HG03108 (cell line): ENCODE measurements around the gene TMEM191C.
"Not testable (repeated sequence)": the region's sequence is repeated elsewhere in the genome, so short reads cannot be mapped to it uniquely, and the experiment has no call there.

Source experiments
- ATAC-seq: cut with Tn5 transposase; IDR thresholded peaks from one replicate; pipeline ENCODE4 v1.9.1; 2021; ENCODE audit warnings: moderate library complexity; ENCODE audit not compliant: unreplicated experiment

TMEM191C gene

GRCh38 chr22:21446128-21446826 is 20.9 kb upstream of the TMEM191C start:
- no peak for ATAC-seq

GRCh38 chr22:21446827-21447690 is 20.1 kb upstream of the TMEM191C start:
- no peak for ATAC-seq

DNA sequence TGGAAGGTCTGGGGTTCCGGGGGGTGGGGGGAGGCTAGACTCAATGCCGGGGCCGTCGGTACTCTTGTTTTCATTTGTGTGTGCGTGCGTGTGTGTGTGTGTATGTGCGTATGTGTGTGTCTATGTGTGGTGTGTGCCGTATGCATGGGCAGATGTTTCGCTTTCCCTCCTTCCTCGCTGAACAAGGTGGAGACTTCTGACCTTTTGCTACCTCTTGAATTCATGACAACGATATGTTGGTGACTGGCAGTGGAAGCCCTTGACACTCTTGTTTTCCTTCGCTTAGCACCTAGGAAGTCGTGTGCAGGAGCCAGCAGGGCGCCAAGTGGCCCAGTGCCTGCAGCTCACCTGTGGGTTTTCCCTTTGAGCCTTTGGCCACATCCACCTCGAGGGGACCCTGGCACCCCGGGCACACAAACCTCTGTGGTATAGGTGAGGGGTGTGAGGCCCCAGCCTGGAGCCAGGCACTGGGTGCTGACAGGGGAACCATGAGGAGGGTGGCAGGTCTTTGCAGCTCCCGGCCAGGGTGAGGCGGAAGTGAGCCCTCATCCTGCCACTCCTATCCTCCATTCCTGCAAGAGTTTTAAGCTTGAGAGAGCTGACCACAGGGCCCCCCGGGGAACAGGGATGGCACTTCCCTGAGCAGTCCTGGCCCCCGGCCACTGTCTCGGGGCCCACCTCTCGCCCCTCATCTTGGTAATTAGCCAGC is 19.3 kb upstream of the TMEM191C start:
- ATAC-seq, result no peak

DNA sequence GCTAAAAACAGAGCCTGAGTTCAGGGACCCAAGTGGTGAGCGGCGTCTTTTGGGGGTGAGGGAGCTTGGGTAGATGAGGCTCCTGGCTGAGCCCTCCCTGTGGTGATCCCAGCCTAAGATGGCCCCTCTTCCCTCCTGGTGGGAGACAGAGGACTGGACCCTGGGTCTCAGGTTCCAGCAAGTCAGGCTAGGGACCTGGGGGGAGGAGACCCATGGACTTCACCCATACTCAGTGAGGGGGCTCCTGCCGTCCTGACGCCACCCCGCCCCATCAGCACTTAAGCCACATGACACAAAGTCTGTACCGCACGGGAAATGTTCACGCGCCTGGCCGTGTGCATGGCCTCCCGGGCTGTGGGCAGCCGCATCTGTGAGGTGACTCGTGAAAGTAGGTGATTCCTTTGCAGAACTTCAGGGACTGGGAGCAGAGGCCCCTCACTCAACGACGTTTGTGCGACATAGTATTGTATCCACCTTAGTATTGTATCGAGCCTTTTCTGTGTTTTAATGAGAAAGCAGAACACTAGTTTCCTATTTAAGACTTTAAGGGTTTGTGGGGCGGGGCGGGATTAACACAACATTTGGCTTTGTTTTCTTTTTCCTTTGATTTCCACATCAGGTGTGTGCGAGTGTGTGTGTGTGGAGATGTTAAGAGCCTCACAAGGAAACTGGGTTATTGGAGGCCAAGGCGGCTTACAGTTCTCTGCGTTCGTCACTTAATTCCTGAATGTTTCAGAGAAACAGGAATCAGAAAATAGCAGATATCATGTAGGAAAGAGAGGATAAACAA is 18.4 kb upstream of the TMEM191C start:
- ATAC-seq, result no peak

GRCh38 chr22:21449531-21450319 is 17.5 kb upstream of the TMEM191C start:
- ATAC-seq, result no peak

- no peak for ATAC-seq
Observed at GRCh38 chr22:21450320-21450831, 16.8 kb upstream of the TMEM191C start.

DNA sequence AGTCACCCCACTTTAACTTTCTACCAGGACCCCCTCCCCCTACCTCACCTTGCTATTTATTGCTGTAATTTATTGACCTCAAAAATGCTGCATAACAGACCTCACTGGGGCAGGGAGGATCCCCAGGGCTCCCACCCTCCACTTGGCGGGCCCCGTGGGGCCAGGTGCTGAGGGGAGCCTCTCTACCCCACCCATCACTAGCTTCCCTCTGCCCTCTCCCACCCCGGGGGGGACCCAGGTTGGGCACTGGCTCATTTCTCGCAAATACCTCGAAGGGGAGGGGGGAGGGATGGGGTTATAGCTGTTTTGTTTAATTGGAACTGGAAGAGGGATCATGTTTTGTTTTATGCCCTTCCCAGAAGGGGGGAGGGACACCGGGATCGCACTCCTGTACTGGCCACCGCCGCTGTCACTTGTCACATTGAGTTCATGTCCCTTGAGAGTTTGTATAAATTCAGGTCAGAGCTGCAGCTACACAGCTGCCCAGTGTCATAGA is 16.3 kb upstream of the TMEM191C start:
- no peak for ATAC-seq

- ATAC-seq, result no peak
Observed at GRCh38 chr22:21451545-21452520, 15.4 kb upstream of the TMEM191C start.

GRCh38 chr22:21452666-21453065 is 14.5 kb upstream of the TMEM191C start:
- not testable (repeated sequence) for ATAC-seq

- not testable (repeated sequence) for ATAC-seq
Observed at GRCh38 chr22:21454998-21455333, 12.2 kb upstream of the TMEM191C start.

GRCh38 chr22:21455334-21456089 is 11.7 kb upstream of the TMEM191C start:
- ATAC-seq, result no peak

- no peak for ATAC-seq
Observed at GRCh38 chr22:21457023-21457787, 10.0 kb upstream of the TMEM191C start.

DNA sequence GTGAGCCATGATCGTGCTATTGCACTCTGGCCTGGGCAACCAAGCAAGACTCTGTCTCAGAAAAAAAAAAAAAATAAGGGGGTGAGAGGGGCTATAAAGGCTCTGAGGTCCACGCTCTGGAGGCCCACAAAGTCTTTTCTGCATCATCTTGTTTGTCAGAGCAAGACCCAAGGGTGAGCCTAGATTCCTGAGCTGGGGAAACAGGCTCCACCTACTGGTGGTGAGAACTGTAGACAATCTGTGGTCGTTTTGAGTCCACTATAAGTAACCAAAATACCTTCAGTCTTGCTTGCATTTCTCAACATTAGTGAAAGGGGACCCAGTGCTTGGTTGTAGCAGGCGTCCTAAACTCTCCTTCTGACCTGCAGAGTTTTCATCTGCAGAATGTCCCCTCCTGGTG is 4.5 kb upstream of the TMEM191C start:
- ATAC-seq, result not testable (repeated sequence)

DNA sequence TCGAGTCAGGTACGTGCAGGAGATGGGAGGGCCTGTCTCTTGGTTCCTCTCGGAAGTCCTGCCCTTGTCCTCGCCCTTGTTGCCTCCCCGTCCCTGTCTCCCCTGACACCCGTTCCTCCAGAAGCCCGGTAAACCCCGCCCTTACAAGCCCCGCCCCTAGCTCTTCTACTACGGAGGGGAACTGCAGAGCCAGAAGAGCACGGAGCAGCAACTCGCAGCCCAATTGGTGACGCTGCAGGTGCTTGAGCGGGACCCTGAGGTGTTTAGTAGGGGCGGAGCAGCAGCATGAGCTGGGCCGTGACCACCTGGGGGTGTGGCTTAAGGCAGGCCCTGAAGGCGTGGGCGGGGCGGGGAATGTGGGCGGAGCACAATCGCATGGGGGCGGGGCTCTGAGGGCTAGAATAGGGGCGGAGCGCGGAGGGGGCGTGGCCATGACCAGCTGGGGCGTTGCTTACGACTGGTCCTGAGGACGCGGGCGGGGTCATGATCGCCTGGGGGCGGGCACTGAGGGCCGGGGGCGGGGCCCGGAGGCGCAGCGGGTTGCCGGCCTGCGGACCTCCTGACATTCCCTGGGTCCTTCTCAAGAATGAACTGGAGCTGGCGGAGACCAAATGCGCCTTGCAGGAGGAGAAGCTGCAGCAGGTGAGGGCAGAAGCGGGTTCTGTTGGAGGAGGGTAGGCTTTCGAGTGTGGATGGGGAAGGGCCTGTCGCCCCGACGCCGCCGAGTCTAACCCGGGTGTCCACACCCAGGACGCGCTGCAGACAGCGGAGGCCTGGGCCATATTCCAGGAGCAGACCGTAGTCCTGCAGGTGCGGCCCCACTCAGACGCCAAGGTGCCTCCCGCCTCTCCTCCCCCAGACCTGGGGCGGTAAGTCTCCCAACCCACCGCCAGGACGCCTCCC is 1.3 kb downstream of the TMEM191C start:
- ATAC-seq, result peak; percentile 82

- ATAC-seq, result peak; percentile 5
Observed at GRCh38 chr22:21469097-21469994, 2.2 kb downstream of the TMEM191C start.
